HG03520 (cell line): Measurements from ENCODE around the gene GLUD1.
"Not testable (repeated sequence)": the region's sequence is repeated elsewhere in the genome, so short reads cannot be mapped to it uniquely, and the experiment has no call there.

Experiments
- ATAC-seq: cut with Tn5 transposase; IDR thresholded peaks from one replicate; pipeline ENCODE4 v1.9.1; 2021; ENCODE audit warnings: mild to moderate bottlenecking, moderate library complexity; ENCODE audit not compliant: unreplicated experiment

Gene GLUD1

DNA sequence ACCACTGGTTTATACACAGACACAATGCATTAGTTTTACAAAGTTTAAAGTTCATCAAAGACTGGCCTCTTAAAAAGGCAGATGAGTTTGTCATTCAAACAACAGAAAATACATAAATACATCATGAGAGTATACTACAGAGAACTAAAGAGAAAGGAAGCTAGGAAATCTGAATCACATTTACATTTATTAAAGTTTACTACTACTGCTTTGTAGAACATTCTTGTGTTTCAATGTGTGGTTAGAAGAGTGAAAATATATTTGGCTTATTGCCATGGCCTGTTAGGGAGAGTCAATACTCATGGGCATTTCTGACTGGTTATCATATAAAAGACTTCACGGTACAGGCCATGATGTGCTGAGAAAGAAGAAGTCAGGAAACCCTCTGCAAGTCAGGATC is 87.5 kb downstream of the GLUD1 start:
- not testable (repeated sequence) for ATAC-seq

DNA sequence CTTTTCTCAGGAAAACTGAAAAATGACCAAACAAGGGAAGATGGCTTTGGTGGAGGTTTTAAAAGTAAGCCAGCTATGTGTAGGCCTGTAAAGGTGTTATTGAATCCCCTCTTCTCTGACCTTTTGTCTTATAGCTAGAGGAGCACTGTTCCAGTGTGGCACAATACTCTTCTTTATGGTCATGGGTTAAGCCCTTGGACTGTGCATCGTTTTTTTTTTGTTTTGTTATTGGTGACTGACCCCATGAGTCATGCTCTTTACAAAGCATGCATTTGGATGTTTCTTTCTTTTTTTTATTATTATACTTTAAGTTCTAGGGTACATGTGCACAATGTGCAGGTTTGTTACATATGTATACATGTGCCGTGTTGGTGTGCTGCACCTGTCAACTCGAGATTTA is 94.2 kb downstream of the GLUD1 start:
- no peak for ATAC-seq
